Subcutaneous adipose tissue (tissue), 4 donors: ENCODE data around the gene WDR91. TPM values are rescaled to one million over a fixed set of nuclear protein-coding genes. Genes with fewer than 3 reads are reported as not detected.

Source experiments
- CTCF ChIP-seq: fragments of 450-650 bp; IDR thresholded peaks from one replicate; pipeline ENCODE4 v1.5.1; 2016; ENCODE audit warnings: low read depth, mild to moderate bottlenecking, control low read depth, antibody characterized with exemption, moderate library complexity
- total RNA-seq, 4 donors: library from RNA; depleted of rRNA; stranded (reverse); fragments of >200 nt; gene quantifications; one replicate each; pipeline ENCODE4 v1.1.0, GENCODE V29; 2016

WDR91 gene
- total RNA-seq, 4 donors from 2014 or later = 11.3 to 30.2 (median 24.1) TPM

GRCh38 chr7:135240441-135240840 lies 29.1 kb upstream of the WDR91 start:
- no peak for TF ChIP-seq CTCF

DNA sequence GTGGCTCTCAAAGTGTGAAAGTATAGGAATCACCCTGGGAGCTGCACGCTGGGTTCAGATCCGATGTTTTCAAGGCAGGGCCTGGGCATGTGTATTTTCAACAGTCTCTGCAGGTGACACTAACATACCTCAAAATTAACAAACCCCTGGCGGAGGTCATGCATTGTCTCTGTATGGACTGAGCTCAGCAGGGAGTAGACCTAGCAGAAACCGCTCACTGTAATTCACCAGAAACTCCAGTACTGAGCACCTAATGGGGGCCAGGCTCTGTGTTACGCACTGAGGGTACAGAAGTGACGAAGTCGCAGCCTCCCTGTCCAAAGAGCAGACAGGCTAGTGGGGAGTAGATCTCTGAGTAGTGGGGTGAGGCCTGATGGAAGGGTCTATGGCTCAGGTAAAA lies 27.9 kb upstream of the WDR91 start:
- TF ChIP-seq CTCF = no peak

DNA sequence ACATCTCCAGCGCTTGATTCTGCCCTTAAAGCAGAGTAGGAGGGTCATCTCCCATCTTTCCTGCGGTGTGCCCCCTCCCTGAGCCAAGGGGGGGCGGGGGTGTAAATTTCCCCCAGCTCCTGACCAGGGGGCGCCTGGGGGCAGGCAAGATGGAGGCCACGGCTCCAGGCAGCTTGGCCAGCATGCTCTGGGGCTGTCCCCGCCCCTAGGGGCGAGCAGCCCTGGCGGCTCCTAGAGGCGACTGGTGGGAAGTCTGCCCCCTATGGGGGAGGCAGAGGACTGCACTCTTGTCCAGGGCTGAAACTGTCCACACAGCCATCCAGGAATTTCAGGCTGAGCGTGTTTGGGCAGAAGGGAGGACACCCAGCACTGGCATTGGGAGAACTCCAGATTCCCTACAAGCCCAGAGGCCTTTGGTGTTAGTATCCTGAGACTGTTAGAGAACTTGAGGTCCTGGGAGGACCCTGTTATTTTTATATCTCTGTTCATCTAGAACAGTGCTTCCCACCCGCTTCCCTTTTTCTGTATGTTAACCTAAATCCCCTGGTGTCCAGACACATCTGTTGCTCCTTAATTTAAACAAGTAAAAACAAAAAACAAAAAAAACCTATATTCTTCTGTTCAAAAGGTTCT lies 26.9 kb upstream of the WDR91 start:
- no peak for TF ChIP-seq CTCF

GRCh38 chr7:135236727-135237126 lies 25.4 kb upstream of the WDR91 start:
- no peak for TF ChIP-seq CTCF

- no peak for TF ChIP-seq CTCF
These were observed 24.5 kb upstream of the WDR91 start for GRCh38 chr7:135235841-135236240.

DNA sequence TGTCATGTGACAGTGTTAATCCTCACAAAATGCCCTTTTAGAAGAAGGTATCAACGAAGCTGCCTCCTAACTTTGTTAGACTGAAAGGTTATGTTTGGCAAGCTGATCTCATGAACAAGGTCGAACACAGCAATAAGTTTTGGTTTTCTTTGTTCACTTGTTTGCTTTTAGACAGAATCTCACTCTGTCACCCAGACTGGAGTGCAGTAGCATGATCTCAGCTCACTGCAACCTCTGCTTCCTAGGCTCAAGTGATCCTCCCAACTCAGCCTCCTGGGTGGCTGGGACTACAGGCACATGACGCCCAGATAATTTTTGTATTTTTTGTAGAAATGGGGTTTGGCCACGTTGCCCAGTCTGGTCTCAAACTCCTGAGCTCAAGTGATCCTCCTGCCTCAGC lies 23.4 kb upstream of the WDR91 start:
- no peak for TF ChIP-seq CTCF

- TF ChIP-seq CTCF = no peak
These were observed 22.2 kb upstream of the WDR91 start, which contains the start of gene STRA8 for GRCh38 chr7:135233570-135233969. TSS of gene STRA8 (plus strand) at chr7:135233838. CDS start at chr7:135240525, 6,687 bp downstream.
